GM19035 (cell line): ENCODE data around the gene ZNF497.
"Not testable (repeated sequence)": the region's sequence is repeated elsewhere in the genome, so short reads cannot be mapped to it uniquely, and the experiment has no call there.

Source experiments
- ATAC-seq: cut with Tn5 transposase; IDR thresholded peaks from one replicate; pipeline ENCODE4 v1.9.1; 2021; ENCODE audit not compliant: unreplicated experiment

Gene ZNF497

DNA sequence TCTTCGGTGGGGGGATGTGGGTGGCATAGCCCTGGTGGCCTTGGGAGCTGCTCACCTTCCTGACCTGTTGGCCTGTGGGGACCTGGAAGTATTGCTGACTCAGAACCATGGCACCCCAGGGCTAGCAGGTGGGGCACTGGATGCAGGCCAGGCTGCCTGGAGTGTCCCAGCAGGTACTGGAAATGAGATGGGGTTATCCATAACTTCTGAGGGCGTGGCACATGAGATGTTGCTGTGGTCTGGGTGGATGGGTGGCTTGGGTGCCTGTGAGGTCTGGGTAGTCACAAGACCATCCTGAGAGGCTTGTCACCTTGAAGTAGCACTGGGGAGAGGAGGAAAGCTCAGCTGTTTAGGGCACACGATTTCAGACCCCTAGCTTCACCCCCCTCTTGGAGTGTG lies 32.3 kb upstream of the ZNF497 start:
- no peak for ATAC-seq

DNA sequence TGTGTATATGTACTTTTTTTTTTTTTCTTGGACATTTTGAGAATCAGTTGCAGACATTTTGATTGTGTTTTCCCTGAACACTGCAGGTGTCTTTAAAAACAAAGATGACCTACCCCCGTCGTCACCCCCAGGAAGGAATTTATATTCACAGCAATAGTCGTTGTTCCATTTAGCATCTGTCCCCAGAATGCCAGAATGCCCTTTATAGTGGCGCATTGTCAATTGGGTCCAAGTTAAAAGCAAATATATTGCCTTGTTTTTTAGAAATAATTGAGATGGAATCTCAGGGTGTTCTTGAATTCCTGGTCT lies 31.1 kb upstream of the ZNF497 start:
- no peak for ATAC-seq

DNA sequence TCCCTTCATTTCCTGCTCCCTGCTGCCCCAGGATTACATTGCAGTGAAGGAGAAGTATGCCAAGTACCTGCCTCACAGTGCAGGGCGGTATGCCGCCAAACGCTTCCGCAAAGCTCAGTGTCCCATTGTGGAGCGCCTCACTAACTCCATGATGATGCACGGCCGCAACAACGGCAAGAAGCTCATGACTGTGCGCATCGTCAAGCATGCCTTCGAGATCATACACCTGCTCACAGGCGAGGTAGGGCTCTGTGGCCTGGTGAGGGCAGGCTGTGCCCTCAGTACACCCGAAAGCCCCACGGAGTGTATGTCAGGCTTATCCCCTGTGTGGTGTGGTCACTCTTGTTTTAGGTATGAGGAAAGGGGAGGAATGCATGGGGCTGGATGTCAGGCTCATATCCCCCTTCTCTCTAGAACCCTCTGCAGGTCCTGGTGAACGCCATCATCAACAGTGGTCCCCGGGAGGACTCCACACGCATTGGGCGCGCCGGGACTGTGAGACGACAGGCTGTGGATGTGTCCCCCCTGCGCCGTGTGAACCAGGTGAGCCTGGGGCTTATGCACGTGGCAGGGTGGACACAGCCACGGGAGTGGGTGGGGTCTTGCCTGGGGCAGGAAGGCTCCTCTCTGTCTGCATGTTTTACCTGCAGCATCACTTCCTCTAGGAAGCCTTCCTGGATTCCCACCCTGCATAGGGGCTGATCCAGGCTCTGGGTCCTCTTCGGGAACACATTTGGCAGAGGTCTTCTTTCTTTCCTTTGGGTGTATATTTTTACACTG lies 30.6 kb upstream of the ZNF497 start:
- ATAC-seq: no peak

DNA sequence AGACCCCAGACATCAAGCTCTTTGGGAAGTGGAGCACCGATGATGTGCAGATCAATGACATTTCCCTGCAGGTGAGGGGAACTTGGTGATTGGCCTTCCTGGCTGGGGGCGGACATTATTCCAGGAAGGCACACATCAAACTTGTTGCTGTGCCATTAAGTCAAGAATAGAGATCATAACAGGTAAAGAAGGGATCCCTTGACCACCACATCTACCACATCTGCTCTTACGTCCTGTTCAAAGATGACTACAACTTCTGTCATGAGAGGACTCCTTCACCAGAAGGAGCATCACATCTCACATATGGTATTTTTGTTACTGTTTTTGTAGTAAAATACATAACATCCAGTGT lies 25.6 kb upstream of the ZNF497 start:
- no peak for ATAC-seq

DNA sequence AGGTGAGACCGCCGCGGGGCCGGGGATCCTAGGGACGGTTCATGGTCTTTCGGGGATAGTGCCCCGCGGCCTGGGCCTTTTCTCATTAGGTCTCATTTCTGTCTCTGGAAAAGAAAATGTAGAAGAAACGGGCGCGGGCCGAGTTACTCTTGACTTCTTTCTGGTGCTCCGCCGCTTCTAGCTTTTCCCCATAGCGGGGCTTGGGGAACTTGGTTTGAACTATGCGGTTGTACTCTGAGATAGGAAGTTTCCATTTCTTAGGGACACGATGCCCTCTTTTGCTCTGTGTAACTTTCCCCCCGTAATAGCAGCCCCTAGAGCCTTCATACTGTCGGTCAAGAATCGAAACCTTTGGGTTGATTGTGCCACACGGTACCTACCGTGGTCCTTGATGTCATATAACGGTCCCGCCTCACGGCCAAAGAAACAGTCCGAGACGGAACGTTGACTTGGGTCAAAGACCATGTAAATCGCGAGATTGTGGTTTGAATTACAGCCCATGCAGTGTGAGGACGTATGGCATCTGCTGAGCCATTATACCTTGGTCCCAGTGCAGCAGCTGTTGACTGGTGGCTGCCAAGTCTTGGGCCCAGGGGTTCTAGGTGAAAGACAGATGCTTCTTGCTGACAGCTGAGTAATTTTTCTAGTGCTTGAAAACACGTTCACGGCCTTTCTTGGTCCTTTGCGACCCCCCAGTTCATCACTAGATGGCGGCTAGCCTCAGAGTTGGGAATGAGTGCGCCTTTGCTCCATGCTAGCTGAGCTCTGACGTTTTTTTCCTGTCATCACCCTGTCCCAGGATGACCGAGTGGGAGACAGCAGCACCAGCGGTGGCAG lies 25.0 kb upstream of the ZNF497 start:
- no peak for ATAC-seq

DNA sequence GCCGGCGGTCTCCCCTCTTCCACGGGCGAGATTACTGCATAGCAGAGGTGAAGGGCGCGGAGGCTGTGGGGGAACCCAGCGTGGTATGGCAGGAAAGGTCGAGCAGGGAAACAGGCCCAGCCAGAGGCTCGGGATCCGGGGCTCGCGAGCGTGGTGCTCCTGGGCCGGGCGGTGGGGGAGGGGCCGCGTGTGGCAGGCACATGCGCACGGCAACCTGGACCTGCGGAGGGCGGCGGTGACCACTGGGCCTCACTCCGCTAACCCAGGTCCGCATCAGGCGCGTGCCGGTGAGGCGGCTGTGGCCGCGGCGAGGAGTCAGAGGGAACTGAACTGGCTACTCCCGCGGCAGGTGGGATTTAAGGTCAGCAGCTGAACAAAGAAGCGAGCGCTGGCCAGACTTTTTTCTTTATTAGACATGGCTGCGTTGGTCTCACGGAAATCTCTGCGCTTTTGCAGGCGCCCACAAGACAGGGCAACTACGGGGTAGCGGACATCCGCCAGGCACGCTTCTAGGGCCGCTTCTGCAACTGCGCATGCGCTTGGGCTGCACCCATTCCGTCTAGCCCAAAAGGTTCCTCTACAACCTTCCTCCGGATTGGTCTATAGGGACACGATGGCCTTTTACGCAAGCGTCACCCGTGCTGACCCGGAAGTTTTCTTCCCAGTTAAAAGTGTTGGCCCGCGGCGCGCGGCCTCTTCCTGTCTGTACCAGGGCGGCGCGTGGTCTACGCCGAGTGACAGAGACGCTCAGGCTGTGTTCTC lies 24.2 kb upstream of the ZNF497 start, which contains the start of gene RPS5:
RPS5 (plus strand) TSS at position 694 of the 762 bp plus-strand sequence. CDS start 869 bp downstream, outside the sequence.
- peak; percentile 79 for ATAC-seq

DNA sequence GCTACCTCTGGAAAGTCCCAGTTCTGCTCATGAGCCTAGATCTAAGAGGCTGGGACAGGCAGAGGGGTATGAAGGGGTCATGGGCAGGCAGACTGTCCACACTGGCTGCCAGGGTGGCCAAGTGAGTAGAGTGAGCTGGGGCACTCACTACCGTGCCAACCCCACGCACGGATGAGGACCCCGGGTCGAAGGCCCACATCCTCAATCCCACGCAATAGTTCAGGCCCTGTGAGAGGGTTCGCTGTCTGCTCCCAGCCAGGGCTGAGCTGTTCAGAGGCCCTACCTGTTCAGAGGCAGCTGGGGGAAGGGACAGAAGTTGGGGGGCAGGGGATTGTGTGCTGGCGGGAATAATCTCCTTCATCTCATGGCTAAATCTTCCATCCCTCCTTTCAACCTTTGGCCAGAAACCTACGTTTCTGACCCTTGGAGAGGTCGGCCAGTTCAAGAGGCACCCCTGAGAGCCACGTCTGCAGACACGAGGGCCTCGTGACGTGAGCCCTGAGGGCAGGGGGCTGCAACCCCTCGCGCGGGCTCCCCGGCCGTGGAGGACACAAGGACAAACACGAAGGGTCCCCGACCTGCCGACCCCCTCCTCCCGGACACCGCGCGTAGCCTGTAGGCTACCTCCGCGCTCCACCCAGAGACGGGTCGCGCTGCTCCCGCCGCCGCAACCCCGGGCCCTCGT lies 23.5 kb upstream of the ZNF497 start:
- ATAC-seq: peak; percentile 5

DNA sequence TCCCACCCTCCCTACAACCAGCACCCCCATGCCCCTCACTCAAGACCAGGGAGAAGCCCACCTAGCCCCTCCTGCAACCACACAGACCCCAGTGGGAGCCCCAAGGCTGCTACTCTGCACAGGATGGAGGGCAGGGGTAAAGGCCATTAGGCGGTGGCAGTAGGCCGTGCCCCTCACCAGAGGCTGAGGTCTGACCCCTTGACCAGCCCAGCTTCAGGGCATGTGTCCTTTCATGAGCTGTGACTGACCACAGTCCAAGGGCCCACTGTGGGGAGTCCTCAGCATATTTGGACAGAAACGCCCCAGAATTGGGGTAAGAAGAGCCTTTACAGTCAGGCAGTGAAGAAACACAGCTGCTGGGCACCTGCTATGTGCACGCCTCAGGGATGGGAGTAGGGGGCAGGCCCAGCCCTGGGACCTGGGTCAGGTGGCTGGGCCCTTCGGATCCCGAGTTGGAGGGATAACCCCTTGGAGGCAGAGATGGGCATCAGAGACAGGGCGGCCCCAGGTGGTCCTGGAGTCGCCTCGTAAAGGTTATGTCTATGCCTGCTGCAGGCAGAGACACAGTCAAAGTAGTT lies 22.9 kb upstream of the ZNF497 start:
- no peak for ATAC-seq

DNA sequence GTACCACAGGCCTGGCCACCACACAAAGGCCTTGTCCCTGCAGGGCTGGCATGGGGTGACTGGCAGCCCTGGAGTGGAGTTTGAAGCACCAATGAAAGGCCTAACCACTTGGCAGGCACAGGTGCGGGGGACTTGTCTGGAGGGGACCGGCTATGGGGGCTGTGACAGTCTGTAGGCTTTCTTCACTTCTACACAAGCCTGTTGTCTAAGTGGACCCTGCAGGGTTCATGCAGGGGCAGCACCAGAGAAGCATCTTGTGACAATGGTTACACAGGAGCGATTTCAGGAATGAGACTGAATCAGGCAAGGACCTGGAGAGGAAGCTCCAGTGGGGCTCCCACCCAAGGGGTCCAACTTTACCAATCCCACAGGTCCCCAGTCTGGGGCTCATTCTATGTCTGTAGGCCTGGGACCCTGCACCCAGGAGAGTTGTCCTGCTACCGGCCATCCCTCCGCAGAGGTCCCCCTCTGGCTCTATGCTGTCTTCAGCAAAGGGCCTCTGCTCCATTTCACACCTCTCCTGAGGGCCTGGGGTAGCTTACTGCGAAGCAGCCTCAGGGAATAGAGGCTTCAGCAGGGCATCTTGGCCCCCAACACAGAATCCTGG lies 20.5 kb upstream of the ZNF497 start:
- no peak for ATAC-seq

DNA sequence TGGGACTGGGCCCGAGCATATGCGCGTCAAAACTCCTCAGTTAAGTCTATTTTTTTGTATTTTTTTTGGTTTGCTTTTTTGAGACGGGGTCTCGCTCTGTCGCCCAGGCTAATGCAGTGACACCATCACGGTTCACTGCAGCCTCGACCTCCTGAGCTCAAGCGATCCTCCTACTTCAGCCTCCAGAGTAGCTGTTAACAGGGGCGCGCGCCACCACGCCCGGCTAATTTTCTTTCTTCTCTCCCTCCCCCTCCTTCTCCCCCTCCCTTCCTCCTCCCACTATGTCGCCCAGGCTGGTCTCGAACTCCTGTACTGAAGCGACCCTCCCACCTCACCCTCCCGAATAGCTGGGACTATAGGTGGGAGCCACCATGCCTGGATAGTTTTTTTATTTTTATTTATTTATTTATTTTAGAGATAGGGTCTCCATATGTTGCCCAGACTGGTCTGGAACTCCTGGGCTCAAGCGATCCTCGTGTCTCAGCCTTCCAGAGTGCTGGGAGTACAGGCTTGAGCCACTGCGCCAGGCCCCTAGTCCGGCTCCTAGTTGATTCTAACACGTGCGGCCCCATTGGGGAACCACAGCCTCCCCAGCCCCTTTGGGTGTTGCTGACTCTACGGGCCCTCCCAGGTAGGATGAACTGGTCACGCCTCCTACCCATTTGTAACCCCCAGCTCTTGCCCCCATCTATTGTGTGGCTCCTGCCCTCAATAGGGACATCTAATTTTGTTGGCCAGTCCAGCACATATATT lies 19.1 kb upstream of the ZNF497 start:
- no peak for ATAC-seq

DNA sequence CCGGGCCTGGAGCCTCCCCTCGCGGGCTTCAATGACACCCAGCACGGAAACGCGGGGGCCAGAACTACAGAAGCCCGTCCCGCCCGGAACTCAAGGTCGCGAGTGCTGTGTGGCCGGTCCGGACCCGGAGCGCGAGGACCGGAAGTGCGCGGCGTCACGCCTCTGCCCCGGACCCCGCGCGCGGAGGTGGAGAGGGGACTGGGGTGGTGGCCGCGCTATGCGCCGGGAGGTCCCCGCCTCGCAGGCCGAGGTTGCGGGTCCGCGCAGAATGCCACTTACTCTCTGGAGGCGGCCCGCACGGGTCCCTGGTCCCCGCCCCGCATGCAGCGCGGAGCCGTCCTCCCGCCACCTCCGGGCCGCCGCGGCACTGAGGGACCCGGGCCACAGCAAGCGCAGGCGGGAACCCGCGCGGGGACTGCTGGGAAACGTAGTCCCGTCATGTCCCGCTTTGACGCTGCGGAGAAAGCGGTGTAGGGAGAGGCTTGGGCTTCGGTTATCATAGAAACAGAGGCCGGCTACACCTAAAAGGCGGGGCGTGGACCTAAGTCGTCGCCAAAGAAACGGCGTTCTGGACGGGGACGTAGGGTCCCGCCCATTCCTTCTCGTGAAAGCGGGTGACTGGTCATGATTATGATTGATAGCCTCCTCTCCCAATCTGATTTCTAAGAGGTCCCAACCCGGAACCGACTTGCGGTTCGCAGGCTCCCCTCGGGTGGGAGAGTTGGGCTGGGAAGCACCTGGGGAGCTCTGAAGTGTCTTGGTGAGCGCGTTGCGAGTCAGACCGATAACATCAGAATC lies 18.3 kb upstream of the ZNF497 start, which contains the start of gene ZNF837:
ZNF837 (minus strand) TSS at position 369 of the 798 bp plus-strand sequence. CDS start 11,698 bp downstream, outside the sequence.
- peak; percentile 87 for ATAC-seq

DNA sequence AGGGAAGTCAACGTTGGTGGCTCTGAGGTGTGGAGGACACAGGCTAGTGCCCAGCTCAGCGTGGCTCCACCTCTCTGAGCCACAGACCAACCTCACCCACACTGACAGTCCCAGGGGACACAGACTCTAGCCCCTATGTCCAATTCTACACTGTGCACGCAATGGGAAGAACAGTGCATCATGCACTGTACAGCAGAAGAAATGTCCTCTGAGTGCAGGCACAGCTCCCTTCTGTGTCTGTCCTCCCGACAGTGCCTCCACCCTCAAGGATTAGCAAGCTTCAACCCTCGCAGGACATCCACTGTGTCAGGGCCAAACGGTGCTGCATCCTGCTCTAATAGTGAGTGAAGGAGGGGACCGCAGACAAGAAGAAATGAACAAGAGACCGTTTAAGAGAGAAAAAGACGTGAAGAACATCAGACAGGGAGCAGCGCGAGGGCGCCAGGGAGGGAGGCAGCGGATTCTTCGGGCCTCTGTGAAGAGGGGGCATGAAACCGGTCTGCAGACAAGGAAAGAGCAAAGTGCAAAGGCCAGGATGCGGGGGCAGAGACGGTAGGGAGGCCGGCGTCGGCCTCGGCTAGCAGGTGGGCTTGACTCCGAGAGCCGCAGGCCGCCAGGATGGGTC lies 17.6 kb upstream of the ZNF497 start:
- ATAC-seq: peak; percentile 2

DNA sequence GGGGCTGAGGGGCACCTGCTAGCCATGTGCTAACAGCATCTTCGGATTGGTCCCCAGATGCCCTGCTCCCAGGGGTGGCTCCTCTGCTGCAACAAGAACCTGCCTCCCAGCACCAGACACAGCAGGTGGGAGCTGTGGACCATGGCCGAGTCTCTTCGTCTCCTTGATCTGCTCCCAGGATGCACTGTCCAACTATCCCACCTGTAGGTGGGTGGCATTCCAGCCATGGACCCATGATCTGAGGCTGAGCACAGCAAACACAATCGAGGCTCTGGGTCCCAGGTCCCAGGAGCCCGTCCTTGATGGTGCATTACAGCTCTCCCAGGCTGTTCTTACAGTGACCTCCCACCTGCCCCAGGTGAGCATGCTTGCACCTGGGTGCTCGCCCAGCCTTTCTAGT lies 16.7 kb upstream of the ZNF497 start:
- ATAC-seq: no peak

DNA sequence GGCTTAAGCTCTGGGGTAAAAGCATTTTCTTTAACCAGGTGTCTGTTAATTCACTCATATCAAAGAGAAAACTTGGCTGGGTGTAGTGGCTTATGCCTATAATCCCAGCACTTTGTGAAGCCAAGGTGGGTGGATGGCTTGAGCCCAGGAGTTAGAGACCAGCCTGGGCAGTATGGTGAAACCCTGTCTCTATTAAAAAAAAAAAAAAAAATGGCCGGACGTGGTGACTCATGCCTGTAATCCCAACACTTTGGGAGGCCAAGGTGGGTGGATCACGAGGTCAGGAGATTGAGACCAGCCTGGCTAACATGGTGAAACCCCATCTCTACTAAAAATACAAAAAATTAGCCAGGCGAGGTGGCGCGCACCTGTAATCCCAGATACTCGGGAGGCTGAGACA lies 14.2 kb upstream of the ZNF497 start:
- not testable (repeated sequence) for ATAC-seq

DNA sequence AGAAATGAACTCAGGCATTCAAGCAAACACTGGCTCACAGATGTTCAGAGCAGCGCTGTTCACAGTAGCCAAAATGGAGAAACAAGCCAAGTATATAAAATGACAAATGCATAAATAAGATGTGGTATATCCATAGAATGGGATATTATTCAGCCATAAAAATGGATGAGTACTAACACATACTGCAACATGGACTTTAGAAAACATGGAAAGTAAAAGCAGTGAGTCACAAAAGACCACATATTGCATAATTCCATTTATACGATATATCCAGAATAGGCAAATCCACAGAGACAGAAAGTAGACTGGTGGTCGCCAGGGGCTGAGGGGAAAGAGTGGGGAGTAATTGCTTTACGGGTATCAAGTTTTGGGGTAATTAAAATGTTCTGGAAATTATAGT lies 11.6 kb upstream of the ZNF497 start:
- ATAC-seq: no peak

DNA sequence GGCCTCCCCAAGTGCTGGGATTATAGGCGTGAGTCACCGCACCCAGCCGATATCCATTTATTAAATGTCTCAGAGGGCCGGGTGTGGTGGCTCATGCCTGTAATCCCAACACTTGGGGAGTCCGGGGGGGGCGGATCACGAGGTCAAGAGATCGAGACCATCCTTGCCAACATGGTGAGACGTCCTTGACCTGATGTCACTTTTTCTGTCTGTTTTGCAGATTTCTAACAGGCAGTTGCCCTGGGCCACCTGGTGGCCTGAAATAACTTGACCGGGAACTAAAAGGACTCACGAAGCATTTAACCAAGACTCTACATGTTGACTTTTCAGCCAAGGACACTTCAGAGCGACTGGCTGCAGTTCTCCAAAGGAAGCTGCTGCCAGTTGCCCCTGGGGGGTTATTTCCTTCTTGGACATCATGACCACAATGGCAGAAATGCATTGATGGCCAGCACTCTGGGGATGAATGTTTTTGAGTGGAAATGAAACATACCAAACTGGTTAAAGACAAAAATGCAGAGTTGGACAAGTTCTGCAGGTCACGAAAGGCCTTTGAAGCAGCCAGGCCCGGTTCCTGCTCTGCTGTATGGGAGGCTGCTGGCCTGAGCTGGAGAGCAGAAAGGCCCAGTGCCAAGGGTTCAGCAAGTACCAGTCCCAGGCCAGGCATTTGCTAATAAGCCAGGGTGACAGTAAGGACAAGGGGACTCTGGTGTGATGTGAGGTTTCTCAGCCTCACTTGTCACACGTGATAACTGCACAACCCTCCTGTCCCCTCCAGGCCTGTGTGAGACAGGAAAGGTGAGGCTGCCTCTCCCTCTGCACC lies 10.0 kb upstream of the ZNF497 start:
- no peak for ATAC-seq

DNA sequence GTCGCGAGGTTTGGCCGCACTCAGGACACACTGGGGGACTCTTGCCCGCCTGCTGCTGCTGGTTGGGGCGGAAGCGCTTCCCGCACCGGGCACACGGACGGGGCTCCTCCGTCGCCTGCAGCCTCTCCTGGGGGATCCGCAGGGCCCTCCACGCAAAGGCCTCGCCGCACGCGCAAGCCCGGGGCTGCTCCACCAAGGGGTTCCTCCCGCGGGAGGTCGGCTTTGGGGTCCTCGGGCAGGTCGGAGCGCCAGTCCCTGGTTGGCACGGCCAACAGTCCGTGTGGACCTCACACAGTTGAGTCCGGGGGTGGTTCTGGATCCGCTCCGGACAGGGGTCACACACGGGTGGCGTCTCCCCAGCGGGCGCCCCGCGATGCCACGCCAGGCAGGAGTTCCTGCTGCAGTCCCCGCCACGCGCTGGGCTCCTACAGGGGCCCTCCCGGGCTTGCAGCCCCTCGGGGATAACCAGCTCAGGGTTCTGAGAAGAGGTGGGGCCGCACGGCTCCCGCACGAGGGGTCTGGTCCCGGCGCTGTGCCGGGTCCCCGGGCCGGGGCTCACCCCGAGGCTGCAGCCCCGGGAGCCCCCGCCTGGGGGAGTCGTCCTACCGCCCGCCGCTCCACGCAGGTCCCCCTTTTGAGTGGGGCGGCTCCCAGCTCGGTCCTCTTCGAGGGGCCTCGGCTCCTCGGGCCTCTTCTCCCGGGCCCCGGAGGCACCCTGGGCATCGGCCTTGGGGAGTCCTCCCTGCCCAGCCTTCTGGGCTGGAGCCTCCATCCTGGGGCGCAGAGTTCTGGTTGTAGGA lies 6.2 kb upstream of the ZNF497 start:
- no peak for ATAC-seq
